Ovary (tissue), 3 donors: Measurements from ENCODE around the gene EFCAB6.

Source experiments
- CTCF ChIP-seq, 3 donors: fragments of 450-650 bp in 2 of 3; fragments of 200-600 bp in 1 of 3; IDR thresholded peaks; one replicate each; pipeline versions ENCODE4 v1.5.1 to v1.8.0; 2016 to 2022; ENCODE audit warnings: antibody characterized with exemption in 3 of 3, mild to moderate bottlenecking in 1 of 3
- EP300 ChIP-seq: sonication (generic); formaldehyde crosslinking; IDR thresholded peaks from one replicate; pipeline ENCODE4 v1.6.1; 2017; ENCODE audit warnings: antibody characterized with exemption
- POLR2A ChIP-seq: fragments of 450-650 bp; IDR thresholded peaks from one replicate; pipeline ENCODE4 v1.6.1; 2017; ENCODE audit warnings: antibody characterized with exemption, mild to moderate bottlenecking, moderate library complexity
- donor health status: DM: no; HTN: no; CAD: no.

- TF ChIP-seq POLR2A (no peak), CTCF (IDR thresholded peaks at IDR 0.05) (no peak), EP300 (no peak)
Measured at GRCh38 chr22:43497956-43498855, 313.9 kb downstream of the EFCAB6 start.
